Loucy (cell line): ENCODE results near the gene CCL23.

ENCODE experiments used
- H2AFZ ChIP-seq: fragments of 200-600 bp; sonication (generic); 2 replicates; pipeline ENCODE4 v1.6.0; 2016; ENCODE audit warnings: antibody characterized with exemption, mild to moderate bottlenecking, low read length, moderate library complexity
- H3F3A ChIP-seq: fragments of 200-600 bp; 2 replicates; pipeline ENCODE4 v1.6.0; 2016; ENCODE audit warnings: antibody characterized with exemption, low read depth, mild to moderate bottlenecking
- H3K27me3 ChIP-seq: fragments of 200-600 bp; sonication (generic); 2 replicates; pipeline ENCODE4 v1.6.1; 2014; ENCODE audit warnings: low read length, mild to moderate bottlenecking; ENCODE audit not compliant: insufficient read depth, poor library complexity, severe bottlenecking
- H3K36me3 ChIP-seq: fragments of 200-600 bp; sonication (generic); 2 replicates; pipeline ENCODE4 v1.6.1; 2016; ENCODE audit warnings: low read length; ENCODE audit not compliant: insufficient read depth
- H3K4me1 ChIP-seq: fragments of 200-600 bp; sonication (generic); 2 replicates; pipeline ENCODE4 v1.5.1; 2014; ENCODE audit warnings: low read length, mild to moderate bottlenecking; ENCODE audit not compliant: insufficient read depth, poor library complexity, severe bottlenecking
- H3K4me2 ChIP-seq: fragments of 200-600 bp; sonication (generic); 2 replicates; pipeline ENCODE4 v1.6.0; 2014; ENCODE audit warnings: antibody characterized with exemption, low read length, low read depth, mild to moderate bottlenecking; ENCODE audit not compliant: poor library complexity, severe bottlenecking
- H3K4me3 ChIP-seq: fragments of 200-600 bp; sonication (generic); 2 replicates; pipeline ENCODE4 v1.5.1; 2014; ENCODE audit warnings: low read length, mild to moderate bottlenecking, mixed read lengths; ENCODE audit not compliant: poor library complexity, severe bottlenecking
- H3K79me2 ChIP-seq: fragments of 200-600 bp; sonication (generic); 2 replicates; pipeline ENCODE4 v1.6.1; 2014; ENCODE audit warnings: low read length; ENCODE audit not compliant: insufficient read depth
- H3K9ac ChIP-seq: fragments of 200-600 bp; sonication (generic); 2 replicates; pipeline ENCODE4 v1.6.0; 2014; ENCODE audit warnings: mild to moderate bottlenecking, low read depth, low read length, moderate library complexity; ENCODE audit not compliant: poor library complexity, severe bottlenecking
- H3K9me2 ChIP-seq: fragments of 200-600 bp; sonication (generic); replicated peaks from 2 replicates; pipeline ENCODE4 v1.6.1; 2016; ENCODE audit warnings: low read depth, low read length, mixed read lengths
- H3K9me3 ChIP-seq: fragments of 200-600 bp; sonication (generic); 2 replicates; pipeline ENCODE4 v1.6.1; 2014; ENCODE audit warnings: mild to moderate bottlenecking, antibody characterized with exemption, low read length, low read depth; ENCODE audit not compliant: insufficient read depth
- H4K20me1 ChIP-seq: fragments of 200-600 bp; sonication (generic); 2 replicates; pipeline ENCODE4 v1.6.0; 2014; ENCODE audit warnings: antibody characterized with exemption, low read length, mild to moderate bottlenecking; ENCODE audit not compliant: insufficient read depth, poor library complexity, severe bottlenecking
- CTCF ChIP-seq: fragments of 200-600 bp; sonication (generic); conservative IDR thresholded peaks from 2 replicates; pipeline ENCODE4 v1.5.1; 2014; ENCODE audit warnings: mild to moderate bottlenecking, antibody characterized with exemption, low read length
- EZH2phosphoT487 ChIP-seq: fragments of 200-600 bp; IDR thresholded peaks from 2 replicates; pipeline ENCODE4 v1.6.1; 2018; ENCODE audit warnings: antibody characterized with exemption, mild to moderate bottlenecking, moderate library complexity, borderline replicate concordance

Gene CCL23

GRCh38 chr17:36017799-36018198, at the start of gene CCL23:
CCL23 (minus strand) TSS chr17:36017972; CDS start chr17:36017897, 75 bp downstream.
- H3F3A ChIP-seq: no peaks in the 10 kb centered on the region
- H4K20me1 ChIP-seq: no peaks in the 10 kb centered on the region
- H3K4me3 ChIP-seq: no peak within 1 kb of the TSS
- no peaks in the 10 kb centered on the region for H3K4me1 ChIP-seq
- H3K27me3 ChIP-seq: no peaks in the 10 kb centered on the region
- H3K9me2 ChIP-seq: no peaks in the 10 kb centered on the region
- H2AFZ ChIP-seq: no peak within 1 kb of the TSS
- H3K9me3 ChIP-seq: no peaks in the 10 kb centered on the region
- H3K9ac ChIP-seq: no peak within 1 kb of the TSS
- no peak within 1 kb of the TSS for H3K4me2 ChIP-seq
- H3K79me2 ChIP-seq: no peaks in the 10 kb centered on the region
- H3K36me3 ChIP-seq: no peaks in the 10 kb centered on the region
- TF ChIP-seq EZH2phosphoT487: no peak
- no peak for TF ChIP-seq CTCF

- no peak overlapping the region for H2AFZ ChIP-seq
- no peaks in the 10 kb centered on the region for H3K36me3 ChIP-seq
- H3K4me2 ChIP-seq: no peak overlapping the region
- H3K4me3 ChIP-seq: no peak overlapping the region
- TF ChIP-seq CTCF: no peak
- TF ChIP-seq EZH2phosphoT487: no peak
- no peaks in the 10 kb centered on the region for H3K79me2 ChIP-seq
- no peaks in the 10 kb centered on the region for H3K4me1 ChIP-seq
- no peaks in the 10 kb centered on the region for H3K27me3 ChIP-seq
- no peaks in the 10 kb centered on the region for H3K9me2 ChIP-seq
- H3K9me3 ChIP-seq: no peaks in the 10 kb centered on the region
- H4K20me1 ChIP-seq: no peaks in the 10 kb centered on the region
- no peak overlapping the region for H3K9ac ChIP-seq
- H3F3A ChIP-seq: no peaks in the 10 kb centered on the region
Observed at GRCh38 chr17:36066365-36066985, 48.7 kb upstream of the CCL23 start.

- no peak for TF ChIP-seq CTCF
- TF ChIP-seq EZH2phosphoT487: no peak
- no peaks in the 10 kb centered on the region for H3K27me3 ChIP-seq
- no peaks in the 10 kb centered on the region for H3K4me1 ChIP-seq
- no peaks in the 10 kb centered on the region for H3K79me2 ChIP-seq
- no peak within 1 kb of the TSS for H3K4me3 ChIP-seq
- no peaks in the 10 kb centered on the region for H3K9me2 ChIP-seq
- H3K36me3 ChIP-seq: no peaks in the 10 kb centered on the region
- H4K20me1 ChIP-seq: no peaks in the 10 kb centered on the region
- no peak within 1 kb of the TSS for H3K4me2 ChIP-seq
- no peaks in the 10 kb centered on the region for H3F3A ChIP-seq
- no peak within 1 kb of the TSS for H2AFZ ChIP-seq
- H3K9me3 ChIP-seq: no peaks in the 10 kb centered on the region
- H3K9ac ChIP-seq: no peak within 1 kb of the TSS
Observed at GRCh38 chr17:36063786-36064541, 46.2 kb upstream of the CCL23 start, which contains the start of gene CCL18. CCL18 (plus strand) TSS chr17:36064272; CDS start chr17:36064343, 71 bp downstream.
